GM12878 (cell line): ENCODE measurements around the gene SRBD1. TPM values are rescaled to one million over a fixed set of nuclear protein-coding genes. Genes with fewer than 3 reads are reported as not detected.

Source experiments
- ATF2 ChIP-seq: IDR thresholded peaks from 2 replicates; pipeline ENCODE4 v1.6.1; 2012; ENCODE audit warnings: low read length, inconsistent platforms
- BACH1 ChIP-seq: fragments of 450-650 bp; IDR thresholded peaks from 2 replicates; pipeline ENCODE4 v1.6.1; 2017; ENCODE audit warnings: mild to moderate bottlenecking, borderline replicate concordance
- CBX5 ChIP-seq: sonication (generic); IDR thresholded peaks from 2 replicates; pipeline ENCODE4 v1.6.1; 2016; ENCODE audit warnings: low read depth, moderate library complexity, mild to moderate bottlenecking, inconsistent platforms
- CREB1 ChIP-seq: IDR thresholded peaks from 2 replicates; pipeline ENCODE4 v1.6.1; 2012; ENCODE audit warnings: low read depth, mild to moderate bottlenecking, inconsistent platforms
- CTCF ChIP-seq, 3 experiments: IDR thresholded peaks in 2 of 3; conservative IDR thresholded peaks in 1 of 3; 2 replicates each; pipeline ENCODE4 v1.5.1; 2011; ENCODE audit warnings: low read depth in 3 of 3, low read length in 3 of 3, mild to moderate bottlenecking in 3 of 3, control low read depth in 2 of 3, moderate library complexity in 2 of 3, inconsistent platforms in 1 of 3, mixed read lengths in 1 of 3; ENCODE audit not compliant: control insufficient read depth in 2 of 3, insufficient read depth in 1 of 3; ENCODE audit errors: extremely low read depth in 1 of 3
- FOS ChIP-seq: IDR thresholded peaks from 3 replicates; pipeline ENCODE4 v1.6.1; 2011; ENCODE audit warnings: borderline replicate concordance; ENCODE audit not compliant: insufficient read length; ENCODE audit errors: extremely low read depth
- HCFC1 ChIP-seq: fragments of 150-350 bp; IDR thresholded peaks from 2 replicates; pipeline ENCODE4 v1.6.1; 2014; ENCODE audit warnings: low read length
- KAT2A ChIP-seq: conservative IDR thresholded peaks from 2 replicates; pipeline ENCODE4 v1.6.1; 2011; ENCODE audit warnings: low read depth, low read length; ENCODE audit not compliant: control insufficient read depth
- MTA2 ChIP-seq: fragments of 450-650 bp; IDR thresholded peaks from 2 replicates; pipeline ENCODE4 v1.6.1; 2016; ENCODE audit warnings: low read depth, mild to moderate bottlenecking, moderate library complexity
- MYC ChIP-seq: IDR thresholded peaks from 2 replicates; pipeline ENCODE4 v1.6.1; 2011; ENCODE audit warnings: mild to moderate bottlenecking, low read length, moderate library complexity, inconsistent platforms; ENCODE audit not compliant: insufficient read depth, insufficient replicate concordance, insufficient read length, severe bottlenecking
- POLR2AphosphoS5 ChIP-seq: IDR thresholded peaks from 2 replicates; pipeline ENCODE4 v1.6.1; 2011; ENCODE audit warnings: mild to moderate bottlenecking, low read length, inconsistent platforms
- RBBP5 ChIP-seq: fragments of 200-600 bp; sonication (generic); conservative IDR thresholded peaks from 2 replicates; pipeline ENCODE4 v1.6.1; 2016
- RELA ChIP-seq: fragments of 450-650 bp; IDR thresholded peaks from 2 replicates; pipeline ENCODE4 v1.8.0; 2014; ENCODE audit warnings: borderline replicate concordance; ENCODE audit not compliant: partially characterized antibody
- RELB ChIP-seq: fragments of 450-650 bp; IDR thresholded peaks from 2 replicates; pipeline ENCODE4 v1.6.1; 2017; ENCODE audit warnings: low read depth, mild to moderate bottlenecking, moderate library complexity
- SIX5 ChIP-seq: IDR thresholded peaks from 2 replicates; pipeline ENCODE4 v1.6.1; 2011; ENCODE audit warnings: mild to moderate bottlenecking, low read depth, low read length, moderate library complexity; ENCODE audit not compliant: severe bottlenecking
- SPI1 ChIP-seq: IDR thresholded peaks from 2 replicates; pipeline ENCODE4 v1.6.1; 2011; ENCODE audit warnings: low read depth, mild to moderate bottlenecking, low read length, moderate library complexity, borderline replicate concordance; ENCODE audit not compliant: insufficient read depth
- STAT3 ChIP-seq: IDR thresholded peaks from 2 replicates; pipeline ENCODE4 v1.6.1; 2011; ENCODE audit warnings: low read depth, low read length, improper control_type of control experiment
- USF1 ChIP-seq: IDR thresholded peaks from 2 replicates; pipeline ENCODE4 v1.6.1; 2011; ENCODE audit warnings: borderline replicate concordance, low read depth, mild to moderate bottlenecking, moderate library complexity, mixed read lengths, low read length; ENCODE audit not compliant: insufficient read depth; ENCODE audit errors: extremely low read length
- ZBED1 ChIP-seq: IDR thresholded peaks from 2 replicates; pipeline ENCODE4 v1.6.1; 2016; ENCODE audit warnings: borderline replicate concordance
- polyA plus RNA-seq, 11 experiments: library from polyadenylated mRNA; depleted of rRNA in 4 of 11; unstranded in 6 of 11; stranded (reverse) in 5 of 11; fragments of >200 nt; fragmentation: Nextera tagmentation in 4 of 11; fragmentation: Illumina TruSeq in 1 of 11; extraction: Ambion mirVana in 4 of 11; extraction: Trizol in 1 of 11; gene quantifications; 1 replicate in 1 of 11; 2 replicates in 10 of 11; pipeline versions ENCODE4 v1.2.1 to v1.2.3, GENCODE V29; 2011 to 2016; ENCODE audit warnings: inconsistent platforms in 2 of 11, missing spikeins in 2 of 11, low read depth in 1 of 11
- total RNA-seq, 4 experiments: library from RNA; depleted of rRNA in 3 of 4; stranded (reverse); fragments of >200 nt in 3 of 4; fragmentation: Illumina TruSeq in 1 of 4; extraction: Trizol in 1 of 4; gene quantifications; 2 replicates each; pipeline versions ENCODE4 v1.2.1 to v1.2.3, GENCODE V29; 2013 to 2021

SRBD1 gene
- total and polyA plus RNA-seq, 10 of the 15 experiments (the other 5 are each of a cell fraction or from before 2014, with no cell fraction given) = 9.7 to 33.1 (median 20.1) TPM

- no peak for TF ChIP-seq RBBP5
- no peak for TF ChIP-seq RELB
- TF ChIP-seq ZBED1 = no peak
- no peak for TF ChIP-seq RELA
- TF ChIP-seq POLR2AphosphoS5 = no peak
- TF ChIP-seq ATF2 = no peak
- TF ChIP-seq CBX5 = no peak
- no peak for TF ChIP-seq KAT2A
- no peak for TF ChIP-seq STAT3
- no peak for TF ChIP-seq MYC
- peak; percentile 32; the same call in 1 of the 2 replicates for TF ChIP-seq MTA2
- no peak for TF ChIP-seq SIX5
- TF ChIP-seq FOS = no peak
- TF ChIP-seq CTCF (IDR thresholded peaks at IDR 0.05 in 2 of 3, conservative IDR thresholded peaks at IDR 0.05 in 1 of 3; ENCODE audit: control insufficient read depth in 2 of 3, extremely low read depth in 1 of 3, insufficient read depth in 1 of 3, low read depth in 3 of 3, low read length in 3 of 3) = no peak
- no peak for TF ChIP-seq CREB1
- TF ChIP-seq SPI1 = peak; percentile 85
- no peak for TF ChIP-seq BACH1
- TF ChIP-seq HCFC1 = no peak
- TF ChIP-seq USF1 = no peak
Observed at GRCh38 chr2:45637440-45637839, 26.4 kb upstream of the SRBD1 start (continued).
